Brain microvascular endothelial cell (primary cell): Measurements from ENCODE around the gene MUC16.

ENCODE experiments used
- DNase-seq: peaks from one replicate; pipeline ENCODE4 v3.0.0-alpha.2; 2020
- H3K27ac ChIP-seq: fragments of 250-450 bp; sonication (Bioruptor Pico); 2 replicates; pipeline ENCODE4 v1.5.1; 2020; ENCODE audit warnings: mild to moderate bottlenecking, moderate library complexity
- H3K27me3 ChIP-seq: fragments of 250-450 bp; sonication (Bioruptor Pico); replicated peaks from 2 replicates; pipeline ENCODE4 v1.5.1; 2020; ENCODE audit warnings: mild to moderate bottlenecking
- H3K36me3 ChIP-seq: fragments of 250-450 bp; sonication (Bioruptor Pico); replicated peaks from 2 replicates; pipeline ENCODE4 v1.5.1; 2020; ENCODE audit warnings: mild to moderate bottlenecking
- H3K4me3 ChIP-seq: 2 replicates; pipeline ENCODE4 v1.5.1; 2011; ENCODE audit warnings: low read depth, mild to moderate bottlenecking, control low read depth, low read length, moderate library complexity
- CTCF ChIP-seq: IDR thresholded peaks from 2 replicates; pipeline ENCODE4 v1.5.1; 2011; ENCODE audit warnings: low read depth, mild to moderate bottlenecking, moderate library complexity, low read length, control low read depth, inconsistent platforms; ENCODE audit errors: missing control alignments
- in situ Hi-C: cut with HindIII; loops from 2 replicates; pipeline ENCODE4 v1.10.0; 2017; ENCODE audit warnings: low sequenced_read_pairs, low pct_ligation_motif_present

MUC16 gene

GRCh38 chr19:9011875-9012274, 1.7 kb upstream of the MUC16 start:
- in situ Hi-C loops, result no loop called here
- no peak for DNase-seq
- Histone ChIP-seq H3K27ac (no peak overlapping the region), H3K4me3 (no peak overlapping the region), H3K27me3 (no peaks in the 10 kb centered on the region), H3K36me3 (no peaks in the 10 kb centered on the region)
- no peak for TF ChIP-seq CTCF

GRCh38 chr19:9010693-9011092, 484 bp upstream of the MUC16 start:
- TF ChIP-seq CTCF, result no peak
- no peak for DNase-seq
- H3K36me3 ChIP-seq, result no peaks in the 10 kb centered on the region
- H3K4me3 ChIP-seq, result no peak overlapping the region
- no peak overlapping the region for H3K27ac ChIP-seq
- H3K27me3 ChIP-seq, result no peaks in the 10 kb centered on the region
- in situ Hi-C loops, result no loop called here

- no peak for DNase-seq
- no peaks in the 10 kb centered on the region for H3K36me3 ChIP-seq
- in situ Hi-C loops, result no loop called here
- H3K4me3 ChIP-seq, result no peak overlapping the region
- no peaks in the 10 kb centered on the region for H3K27me3 ChIP-seq
- TF ChIP-seq CTCF, result no peak
- no peak overlapping the region for H3K27ac ChIP-seq
Observed at GRCh38 chr19:9009431-9009830, 778 bp downstream of the MUC16 start.

GRCh38 chr19:9008667-9009066, 1.5 kb downstream of the MUC16 start:
- Histone ChIP-seq H3K4me3 (no peak overlapping the region), H3K36me3 (no peaks in the 10 kb centered on the region), H3K27ac (no peak overlapping the region), H3K27me3 (no peaks in the 10 kb centered on the region)
- no peak for DNase-seq
- in situ Hi-C loops, result no loop called here
- no peak for TF ChIP-seq CTCF

- no peaks in the 10 kb centered on the region for H3K36me3 ChIP-seq
- in situ Hi-C loops, result no loop called here
- TF ChIP-seq CTCF, result no peak
- H3K27ac ChIP-seq, result no peak overlapping the region
- no peaks in the 10 kb centered on the region for H3K27me3 ChIP-seq
- no peak overlapping the region for H3K4me3 ChIP-seq
- no peak for DNase-seq
Observed at GRCh38 chr19:9000933-9001332, 9.3 kb downstream of the MUC16 start.

GRCh38 chr19:8988204-8988603, 22.0 kb downstream of the MUC16 start:
- no peak for TF ChIP-seq CTCF
- no peaks in the 10 kb centered on the region for H3K27me3 ChIP-seq
- H3K4me3 ChIP-seq, result no peak overlapping the region
- H3K27ac ChIP-seq, result no peak overlapping the region
- in situ Hi-C loops, result no loop called here
- H3K36me3 ChIP-seq, result no peaks in the 10 kb centered on the region
- DNase-seq, result no peak
